Suprapubic skin (tissue), 4 donors: ENCODE measurements around the gene SLC2A9.

Source experiments
- CTCF ChIP-seq, 2 donors: fragments of 200-600 bp in 1 of 2; fragments of 450-650 bp in 1 of 2; sonication (generic) in 1 of 2; IDR thresholded peaks; one replicate each; pipeline ENCODE4 v1.5.1; 2016 to 2019; ENCODE audit warnings: antibody characterized with exemption in 2 of 2, mild to moderate bottlenecking in 1 of 2, moderate library complexity in 1 of 2
- EP300 ChIP-seq: sonication (generic); formaldehyde crosslinking; IDR thresholded peaks from one replicate; pipeline ENCODE4 v1.6.1; 2017; ENCODE audit warnings: antibody characterized with exemption
- POLR2A ChIP-seq, 2 donors: fragments of 450-650 bp; IDR thresholded peaks; one replicate each; pipeline ENCODE4 v1.6.1; 2017; ENCODE audit warnings: antibody characterized with exemption in 2 of 2, mild to moderate bottlenecking in 2 of 2, moderate library complexity in 2 of 2
- POLR2AphosphoS5 ChIP-seq, 3 donors: sonication (generic); formaldehyde crosslinking; IDR thresholded peaks; one replicate each; pipeline ENCODE4 v1.6.1; 2017; ENCODE audit warnings: antibody characterized with exemption in 3 of 3

GRCh38 chr4:9885958-9886357 lies 135.3 kb downstream of the SLC2A9 start:
- TF ChIP-seq EP300 (no peak), CTCF (IDR thresholded peaks at IDR 0.05) (no peak), POLR2A (IDR thresholded peaks at IDR 0.05) (no peak), POLR2AphosphoS5 (IDR thresholded peaks at IDR 0.05) (no peak)
